OCI-M2 (cell line): Measurements from ENCODE around the gene BPIFB4.

ENCODE experiments used
- DNase-seq: peaks from one replicate; lab custom pipeline; 2025; ENCODE audit not compliant: unreplicated experiment; lab: John Stamatoyannopoulos, UW

Gene BPIFB4

DNA sequence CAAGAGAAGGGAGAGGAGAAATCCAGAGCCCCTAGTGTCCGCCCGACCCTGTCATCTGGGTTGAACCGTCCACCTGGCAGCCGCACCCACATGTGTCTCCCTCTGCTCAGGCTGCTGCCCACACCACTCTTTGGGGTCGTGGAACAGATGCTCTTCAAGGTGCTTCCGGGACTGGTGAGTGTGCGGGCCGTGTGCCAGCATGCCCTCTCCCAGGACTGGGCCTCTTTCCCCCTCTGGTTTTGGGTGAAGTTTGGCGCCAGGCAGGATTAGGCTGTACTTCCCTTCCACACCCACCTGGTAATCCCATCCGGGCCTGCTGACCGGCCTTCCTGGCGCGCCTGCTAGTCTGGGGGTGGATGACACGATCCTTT lies 17.8 kb upstream of the BPIFB4 start:
- no peak for DNase-seq

GRCh38 chr20:33062105-33062824 lies 17.2 kb upstream of the BPIFB4 start:
- DNase-seq: no peak

DNA sequence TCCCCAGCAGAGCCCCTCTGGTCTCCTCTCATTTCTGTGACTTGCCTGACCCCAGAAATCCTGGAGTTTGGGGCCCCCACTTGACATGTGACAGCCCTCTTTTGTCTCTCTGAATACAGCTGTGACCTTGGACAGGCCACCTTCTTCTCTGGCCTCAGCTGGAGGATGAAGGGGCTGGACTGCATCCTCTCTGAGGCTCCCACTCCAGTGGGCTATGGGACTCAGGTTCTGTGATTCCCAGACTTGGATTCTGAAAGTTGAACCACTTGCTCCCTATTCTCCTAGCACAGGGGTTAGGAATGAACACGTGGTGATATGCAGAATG lies 16.7 kb upstream of the BPIFB4 start:
- no peak for DNase-seq

GRCh38 chr20:33063271-33063670 lies 16.2 kb upstream of the BPIFB4 start:
- no peak for DNase-seq

DNA sequence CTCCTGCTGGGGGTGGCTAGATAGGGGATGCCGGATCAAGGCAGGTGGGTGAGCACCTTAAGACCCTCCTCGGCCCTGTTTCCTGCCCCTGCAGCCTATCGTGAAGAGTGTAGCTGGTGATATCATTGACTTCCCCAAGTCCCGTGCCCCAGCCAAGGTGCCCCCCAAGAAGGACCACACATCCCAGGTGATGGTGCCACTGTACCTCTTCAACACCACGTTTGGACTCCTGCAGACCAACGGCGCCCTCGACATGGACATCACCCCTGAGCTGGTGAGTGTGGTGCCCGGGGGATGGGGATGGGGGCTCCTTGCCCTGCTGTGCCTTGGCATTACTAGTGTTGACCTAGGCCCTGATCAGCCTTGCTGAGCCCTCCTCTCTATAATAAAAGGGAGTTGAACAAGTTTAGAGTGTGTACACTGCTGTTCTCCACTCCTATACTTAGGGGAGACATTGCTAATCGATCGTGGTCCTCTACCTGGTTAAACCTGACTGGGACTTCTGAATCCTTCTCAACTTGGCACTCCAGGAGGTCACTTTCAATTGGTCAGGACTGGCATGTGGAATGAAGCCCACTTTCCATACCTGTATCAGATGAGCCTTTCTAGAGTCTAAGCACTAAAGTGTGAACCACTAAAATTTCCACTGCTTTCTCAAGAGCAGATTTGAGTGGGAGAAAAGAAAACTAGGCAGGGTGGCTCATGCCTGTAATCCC lies 14.7 kb upstream of the BPIFB4 start:
- no peak for DNase-seq

DNA sequence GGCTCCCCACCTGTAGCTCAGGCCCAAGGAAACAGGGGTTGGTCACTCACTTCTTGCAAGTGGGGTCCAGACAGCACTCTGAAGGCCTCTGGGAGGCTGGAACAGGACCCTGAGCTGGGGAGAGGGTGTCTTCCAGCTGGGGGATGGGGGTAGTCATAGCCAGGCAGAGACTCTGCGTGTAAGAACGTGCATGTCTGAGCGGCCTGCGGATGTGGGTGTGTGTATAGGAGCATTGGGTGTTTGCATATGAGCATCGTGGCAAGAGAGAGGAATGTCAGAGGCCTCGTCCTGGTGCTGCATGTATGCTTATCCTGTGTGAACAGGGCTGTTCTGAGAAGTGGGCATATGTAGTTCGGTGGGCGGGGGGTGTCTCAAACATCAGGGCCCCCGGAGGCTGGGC lies 13.7 kb upstream of the BPIFB4 start:
- DNase-seq: no peak

DNA sequence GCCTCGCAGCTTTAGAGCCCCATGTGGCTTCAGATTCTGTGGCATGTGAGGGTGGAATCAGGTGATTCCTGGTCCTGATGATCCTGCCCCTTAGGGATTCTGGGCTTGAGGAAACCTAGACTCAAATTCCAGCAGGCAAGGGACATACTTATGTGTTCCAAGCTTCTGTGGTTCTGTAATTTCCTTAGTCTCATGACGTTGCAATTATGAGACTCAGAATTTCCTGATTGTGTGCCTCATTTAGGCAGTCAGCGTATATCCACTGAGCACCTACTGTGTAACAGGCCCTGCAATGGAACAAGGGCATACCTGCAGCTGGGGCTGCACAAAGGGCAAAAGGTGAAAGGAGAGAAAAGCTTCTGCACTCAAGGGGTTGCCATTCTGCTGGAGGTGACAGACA lies 11.6 kb upstream of the BPIFB4 start:
- no peak for DNase-seq

DNA sequence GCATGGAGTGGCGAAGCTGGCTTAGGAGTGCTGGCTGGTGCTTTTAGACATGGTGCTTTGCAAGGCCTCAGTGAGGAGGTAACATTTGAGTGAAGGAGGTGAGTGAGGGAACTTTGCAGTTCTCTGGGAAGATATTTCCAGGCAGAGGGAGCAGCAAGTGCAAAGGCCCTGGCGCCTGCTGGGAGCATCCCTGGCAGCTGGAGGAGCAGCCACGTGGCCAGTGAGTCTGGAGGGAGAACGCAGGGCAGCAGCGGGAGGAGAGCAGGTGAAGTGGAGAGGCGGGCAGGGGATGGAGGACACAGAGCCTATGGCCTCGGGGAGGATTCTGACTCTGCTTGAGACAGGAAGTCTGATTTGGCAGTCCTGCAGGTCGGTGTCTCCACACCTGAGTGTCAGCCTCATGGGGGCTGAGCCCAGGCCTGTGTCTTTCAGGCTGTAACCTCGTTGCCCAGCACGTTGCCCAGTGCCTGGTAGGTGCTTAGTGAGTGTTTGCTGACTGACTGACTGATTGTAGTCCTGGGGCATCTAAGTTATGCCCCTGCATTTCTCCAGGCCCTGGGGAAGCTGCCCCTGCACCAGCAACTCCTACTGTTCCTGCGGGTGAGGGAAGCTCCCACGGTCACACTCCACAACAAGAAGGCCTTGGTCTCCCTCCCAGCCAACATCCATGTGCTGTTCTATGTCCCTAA lies 11.0 kb upstream of the BPIFB4 start:
- DNase-seq: no peak

GRCh38 chr20:33069673-33070072 lies 9.8 kb upstream of the BPIFB4 start:
- DNase-seq: no peak

GRCh38 chr20:33070111-33071053 lies 9.1 kb upstream of the BPIFB4 start:
- DNase-seq: no peak

DNA sequence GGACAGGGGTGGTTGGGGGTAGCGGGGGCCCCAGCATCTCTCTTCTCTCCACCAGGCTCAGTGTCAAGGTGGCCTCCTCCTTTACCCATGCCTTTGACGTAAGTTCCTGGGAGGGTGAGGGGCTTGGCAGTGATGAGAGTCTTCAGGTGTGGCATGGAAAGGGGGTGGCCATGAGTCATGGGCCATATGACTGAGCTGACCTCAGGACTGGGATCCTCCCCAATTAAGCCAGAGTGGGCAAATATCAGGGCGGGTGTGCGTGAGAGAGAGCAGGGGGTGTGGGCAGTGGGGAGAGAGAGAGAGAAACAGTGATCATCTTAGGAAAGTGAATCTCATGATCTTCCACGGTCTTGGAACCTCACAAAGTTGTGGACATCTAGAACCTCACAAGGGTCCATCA lies 8.2 kb upstream of the BPIFB4 start:
- DNase-seq: no peak

DNA sequence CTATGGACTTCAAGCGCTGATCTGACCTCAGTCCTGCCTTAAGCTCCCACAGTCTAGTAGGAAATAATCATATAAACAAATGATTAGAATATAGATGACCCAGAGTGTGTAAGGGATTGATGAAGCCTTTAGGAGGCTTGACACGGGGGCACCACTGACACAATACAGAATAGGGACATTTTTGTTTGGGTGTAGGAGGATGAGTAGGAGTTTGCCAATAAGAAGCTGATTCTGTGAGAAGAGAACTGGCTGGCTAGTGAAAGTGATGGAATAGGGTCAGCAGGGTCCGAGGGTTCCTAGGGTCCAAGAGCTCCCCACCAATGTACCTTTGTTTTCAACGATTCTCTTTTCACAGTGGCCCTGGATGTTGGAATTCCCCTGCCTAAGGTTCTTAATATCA lies 7.1 kb upstream of the BPIFB4 start:
- DNase-seq: no peak

- DNase-seq: no peak
Measured at GRCh38 chr20:33072813-33073212, 6.6 kb upstream of the BPIFB4 start.

- DNase-seq: no peak
Measured at GRCh38 chr20:33074675-33075074, 4.8 kb upstream of the BPIFB4 start.

DNA sequence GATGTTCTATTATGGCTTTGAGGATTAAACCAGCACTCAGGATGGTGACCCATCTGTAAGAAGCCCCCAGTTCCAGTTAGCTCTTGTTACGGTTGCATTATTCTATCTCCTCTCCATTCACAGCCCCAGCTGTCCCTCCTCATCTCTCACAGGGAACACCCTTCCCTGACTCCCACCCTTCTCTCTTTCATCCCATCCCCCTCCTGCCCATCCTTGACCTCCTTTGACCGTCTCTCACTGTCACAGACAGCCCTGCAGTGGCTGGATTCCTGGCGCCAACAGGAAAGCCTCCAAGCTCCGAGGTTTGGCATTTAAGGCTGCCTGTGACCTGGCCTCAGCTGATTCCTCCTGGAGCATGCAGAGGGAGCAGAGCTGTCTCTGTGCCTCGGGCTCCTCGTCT lies 4.2 kb upstream of the BPIFB4 start:
- no peak for DNase-seq

- no peak for DNase-seq
Measured at GRCh38 chr20:33076662-33077372, 2.6 kb upstream of the BPIFB4 start.

- DNase-seq: no peak
Measured at GRCh38 chr20:33081411-33082154, 2.1 kb downstream of the BPIFB4 start.

DNA sequence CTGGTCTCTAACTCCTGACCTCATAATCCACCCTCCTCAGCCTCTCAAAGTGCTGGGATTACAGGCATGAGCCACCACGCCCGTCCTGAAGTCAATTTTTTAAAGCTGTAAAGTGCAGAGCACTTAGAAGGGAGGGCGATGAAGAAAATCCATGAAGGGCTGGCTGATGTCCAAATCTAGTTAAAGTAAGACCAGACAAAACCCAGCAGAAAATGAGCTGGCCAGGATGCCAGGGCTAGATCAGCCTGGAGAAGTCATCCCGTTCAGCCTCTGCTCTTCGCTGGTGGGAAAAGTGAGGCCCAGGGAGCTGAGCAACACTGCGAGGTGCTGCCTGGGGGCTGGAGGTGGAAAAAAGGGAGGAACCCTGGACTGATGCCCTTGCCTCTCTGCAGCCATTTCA lies 3.1 kb downstream of the BPIFB4 start:
- DNase-seq: no peak

DNA sequence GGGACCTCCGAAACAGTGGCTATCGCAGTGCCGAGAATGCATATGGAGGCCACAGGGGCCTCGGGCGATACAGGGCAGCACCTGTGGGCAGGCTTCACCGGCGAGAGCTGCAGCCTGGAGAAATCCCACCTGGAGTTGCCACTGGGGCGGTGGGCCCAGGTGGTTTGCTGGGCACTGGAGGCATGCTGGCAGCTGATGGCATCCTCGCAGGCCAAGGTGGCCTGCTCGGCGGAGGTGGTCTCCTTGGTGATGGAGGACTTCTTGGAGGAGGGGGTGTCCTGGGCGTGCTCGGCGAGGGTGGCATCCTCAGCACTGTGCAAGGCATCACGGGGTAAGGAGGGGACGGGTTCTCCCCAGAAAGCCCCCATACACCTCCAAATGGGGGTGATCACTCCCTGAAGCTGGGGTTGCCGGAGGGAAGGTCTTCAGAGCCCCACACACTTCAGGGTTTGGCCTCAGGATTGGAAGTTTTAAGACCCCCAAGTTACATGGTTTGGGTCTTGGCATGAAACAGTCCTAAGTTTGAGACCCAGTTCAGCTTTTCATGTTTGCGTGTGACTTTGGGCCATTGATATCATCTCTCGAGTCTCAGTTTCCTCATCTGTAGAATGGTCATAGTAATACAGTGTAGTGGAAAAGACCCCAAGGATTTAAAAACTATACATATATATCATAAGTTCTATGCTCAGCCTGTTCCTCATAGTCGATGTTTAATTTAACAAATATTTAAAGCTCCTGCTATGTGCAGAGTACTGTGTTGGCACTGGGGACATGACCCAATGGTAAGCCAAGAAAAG lies 4.3 kb downstream of the BPIFB4 start:
- DNase-seq: no peak
